HG03097 (cell line): ENCODE results near the gene NPHP4.

ENCODE experiments used
- ATAC-seq: cut with Tn5 transposase; IDR thresholded peaks from one replicate; pipeline ENCODE4 v1.9.1; 2021; ENCODE audit not compliant: unreplicated experiment, low FRiP score

The NPHP4 gene

DNA sequence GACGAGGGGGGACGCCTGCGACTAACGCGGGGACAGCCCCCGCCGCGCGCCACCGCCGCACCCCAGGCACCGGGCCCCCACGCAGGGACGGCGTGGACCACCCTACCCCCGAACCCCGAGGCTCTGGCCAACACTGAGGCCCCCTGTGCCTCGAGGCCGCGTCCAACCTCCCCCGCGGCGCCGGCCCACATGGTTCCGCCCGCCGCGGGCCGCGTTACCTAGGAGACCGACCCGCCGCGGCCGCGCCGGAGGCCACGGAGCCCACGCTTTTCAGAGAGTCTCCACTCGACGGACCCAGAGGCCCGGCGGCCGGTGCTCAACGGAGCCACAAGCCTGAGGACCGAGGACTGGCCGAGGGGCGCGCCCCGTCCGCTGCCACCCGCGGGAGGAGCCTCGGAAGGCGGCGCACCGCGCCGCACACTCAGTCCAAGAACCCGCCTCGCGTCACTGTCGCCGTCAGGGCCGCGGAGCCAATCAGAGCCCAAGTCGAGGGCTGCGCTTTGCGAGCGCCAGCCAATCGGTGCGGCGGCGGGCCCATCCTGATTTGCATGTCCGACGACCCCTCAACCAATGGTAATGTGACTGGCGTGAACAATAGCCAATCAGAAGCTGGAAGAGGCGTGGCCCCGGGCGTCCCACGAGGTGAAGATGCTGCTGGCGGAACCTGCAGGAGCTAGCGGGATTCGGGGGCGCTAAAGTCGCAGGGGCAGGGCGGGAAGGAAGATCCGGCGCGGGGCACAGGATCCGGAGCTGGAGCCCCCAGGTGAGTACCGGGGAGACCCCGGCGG is at the start of gene NPHP4:
NPHP4 (minus strand) TSS at position 400 of the 788 bp plus-strand sequence. CDS start 6,136 bp downstream, outside the sequence.
- peak; percentile 76 for ATAC-seq

DNA sequence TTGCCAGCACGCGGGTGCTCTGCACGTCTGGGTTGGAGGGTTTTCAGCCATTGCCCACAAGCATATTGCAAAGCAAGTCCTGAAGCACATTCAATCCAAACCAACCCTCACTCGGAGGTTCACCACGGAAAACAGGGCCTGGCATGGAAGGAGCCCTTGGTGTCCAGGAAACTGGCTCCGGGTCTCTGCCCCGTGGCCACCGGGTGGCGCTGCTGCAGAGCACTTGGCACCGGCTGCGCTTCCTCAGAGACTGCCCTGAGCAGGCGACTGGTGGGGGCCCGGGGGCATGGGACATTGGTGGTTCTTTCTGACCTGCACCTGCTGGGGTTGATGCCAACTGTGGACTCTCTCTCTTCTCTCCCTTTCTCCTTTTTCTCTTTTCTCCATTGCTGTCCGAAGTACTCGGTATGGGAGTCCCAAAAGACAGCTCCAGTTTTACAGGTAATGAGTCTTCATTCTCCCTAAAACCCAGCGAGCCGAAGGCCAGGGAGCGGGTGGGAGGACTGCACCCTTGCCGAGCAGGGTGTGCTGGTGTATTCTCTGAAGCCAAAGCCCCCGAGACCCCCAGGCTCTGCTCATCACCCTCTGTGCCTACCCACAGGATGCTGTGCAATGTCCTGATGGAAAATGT is 49.3 kb upstream of the NPHP4 start:
- ATAC-seq = no peak

DNA sequence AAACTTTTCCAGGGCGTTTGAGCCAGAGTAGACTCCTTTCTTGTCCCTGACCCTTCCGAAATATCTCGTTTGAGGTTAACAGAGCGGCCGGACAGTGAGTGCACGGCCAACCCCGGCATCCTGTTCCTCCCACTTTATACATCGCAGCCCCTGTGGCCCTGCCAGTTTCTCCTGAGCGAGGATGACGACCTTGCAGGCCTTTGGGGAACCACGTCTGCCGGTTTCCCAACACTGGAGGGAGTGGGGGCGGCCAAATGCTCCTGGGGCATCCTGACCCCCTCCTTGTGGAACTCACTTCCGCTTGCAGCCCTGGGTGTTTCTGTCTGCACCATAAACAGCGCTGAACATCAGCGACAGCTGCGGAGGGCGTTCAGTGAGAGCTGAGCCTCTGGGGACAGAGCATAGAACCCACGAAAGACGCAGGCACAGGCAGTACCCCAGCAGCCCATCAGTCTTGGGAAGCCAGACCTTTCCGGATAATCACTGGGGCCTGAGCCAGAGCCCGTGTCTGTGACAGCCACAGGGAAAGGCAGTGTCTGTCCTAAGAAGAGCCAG is 48.7 kb upstream of the NPHP4 start:
- ATAC-seq = no peak

DNA sequence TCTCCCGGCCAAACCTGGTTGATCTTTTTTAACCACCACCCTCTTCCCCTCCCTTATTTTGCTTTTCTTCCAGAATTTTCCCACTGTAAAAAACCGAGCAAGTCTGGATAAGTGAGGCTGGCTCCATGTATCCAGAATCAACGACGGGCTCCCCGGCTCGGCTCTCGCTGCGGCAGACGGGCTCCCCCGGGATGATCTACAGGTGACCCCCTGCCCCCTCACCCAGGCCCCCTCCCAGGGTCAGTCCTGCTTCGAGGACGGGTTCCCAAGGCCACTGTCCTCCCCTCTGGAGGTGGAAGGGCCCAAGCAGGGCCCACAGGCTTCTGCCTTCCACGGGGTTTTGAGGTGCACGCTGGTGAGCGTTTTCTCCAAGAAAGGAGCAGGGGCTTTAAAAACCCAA is 48.2 kb upstream of the NPHP4 start:
- no peak for ATAC-seq

DNA sequence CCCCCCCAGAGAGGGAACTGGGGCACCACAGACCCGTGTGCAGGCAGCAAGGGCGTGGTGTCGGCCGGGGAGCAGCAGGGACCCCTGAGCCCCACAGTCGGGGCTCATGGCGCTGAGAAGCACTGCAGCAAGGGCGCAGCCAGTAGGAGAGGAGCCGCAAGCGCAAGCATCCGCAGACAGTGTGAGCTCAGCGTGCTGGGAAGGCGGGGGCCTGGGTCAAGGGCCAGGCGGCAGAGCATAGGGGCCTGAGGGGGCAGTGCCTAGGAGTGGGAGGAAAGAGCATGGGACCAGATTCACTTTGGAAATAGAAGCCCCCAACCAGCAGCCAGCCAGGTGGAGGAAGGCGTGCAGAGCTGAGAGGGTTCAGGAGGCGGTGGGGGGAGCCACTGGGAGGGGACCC is 46.8 kb upstream of the NPHP4 start:
- no peak for ATAC-seq

DNA sequence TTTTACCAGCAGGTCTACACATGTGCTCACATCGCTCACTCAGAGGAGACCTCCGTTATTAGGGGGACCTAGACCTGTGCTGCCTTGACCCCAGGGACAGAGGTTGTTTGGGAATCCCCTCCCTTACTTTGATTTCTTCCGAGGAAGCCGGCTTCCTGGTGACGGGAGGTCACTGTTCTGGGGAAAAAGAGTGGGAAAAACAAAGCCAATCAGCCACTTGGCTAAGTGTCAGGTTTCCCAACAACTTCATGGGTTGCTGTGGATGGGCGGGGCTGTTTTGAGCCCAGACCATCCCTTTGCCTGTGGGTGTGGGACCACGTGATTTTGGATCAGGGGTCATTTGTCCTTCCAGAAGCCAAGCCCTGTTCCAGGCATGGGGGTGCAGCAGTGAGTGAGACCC is 46.4 kb upstream of the NPHP4 start:
- no peak for ATAC-seq

DNA sequence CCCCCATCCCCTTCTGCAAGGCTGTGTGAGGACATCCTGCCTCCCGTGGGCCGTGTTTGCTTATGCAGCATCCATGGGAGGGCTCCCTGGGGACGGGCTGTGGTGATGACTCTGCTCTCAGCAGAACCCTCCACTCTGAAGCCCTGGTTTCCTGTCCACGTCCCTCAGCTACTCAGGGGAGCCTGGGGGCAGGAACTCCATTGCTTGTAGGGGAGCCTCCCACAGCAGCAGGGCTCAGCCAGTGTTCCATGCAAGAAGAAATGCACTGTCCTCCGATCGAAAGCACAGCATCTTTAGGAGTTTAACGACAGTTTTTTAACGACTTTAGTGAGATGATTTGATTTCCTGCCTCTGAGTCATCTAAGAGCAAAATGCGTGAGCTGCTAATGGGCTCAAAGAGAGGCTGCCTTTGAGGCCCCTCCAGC is 45.1 kb upstream of the NPHP4 start:
- peak; percentile 66 for ATAC-seq

DNA sequence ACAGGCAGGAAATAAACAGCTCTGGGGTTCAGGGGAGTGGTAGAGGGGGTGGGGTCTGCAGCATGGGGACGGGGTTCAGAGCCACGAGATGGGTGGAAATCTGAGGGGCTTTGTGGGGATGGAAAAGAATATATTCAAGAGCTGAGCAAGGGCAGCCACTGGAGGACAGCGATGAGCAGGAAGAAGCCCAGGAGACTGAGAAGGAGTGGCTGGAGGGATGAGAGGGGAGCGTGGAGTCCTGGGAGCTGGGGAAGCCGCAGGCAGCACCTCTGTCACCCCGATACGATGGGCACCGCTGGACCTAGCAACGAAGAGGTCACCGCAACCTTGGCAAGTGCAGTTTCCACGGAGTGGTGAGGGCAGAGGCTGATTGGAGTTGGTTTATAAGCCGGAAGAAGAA is 43.5 kb upstream of the NPHP4 start:
- no peak for ATAC-seq

DNA sequence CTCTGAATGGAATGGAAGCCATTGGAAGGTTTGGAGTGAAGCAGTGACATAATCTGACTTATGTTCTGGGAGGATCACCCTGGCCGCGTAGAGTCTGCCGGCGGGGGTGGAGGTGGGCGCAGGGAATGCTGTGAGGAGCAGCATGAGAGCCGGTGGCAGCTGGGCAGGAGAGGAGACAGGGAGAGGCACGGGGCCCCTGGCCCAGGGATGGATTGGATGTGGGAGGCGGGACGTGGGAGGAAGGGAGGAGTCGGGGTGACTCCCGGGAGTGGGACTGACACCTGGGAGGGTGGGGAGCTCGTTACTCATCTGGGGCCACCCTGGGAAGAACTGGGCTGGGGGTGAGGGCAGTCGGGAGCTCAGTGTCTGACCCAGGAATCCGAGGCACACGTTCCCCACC is 43.1 kb upstream of the NPHP4 start:
- no peak for ATAC-seq

DNA sequence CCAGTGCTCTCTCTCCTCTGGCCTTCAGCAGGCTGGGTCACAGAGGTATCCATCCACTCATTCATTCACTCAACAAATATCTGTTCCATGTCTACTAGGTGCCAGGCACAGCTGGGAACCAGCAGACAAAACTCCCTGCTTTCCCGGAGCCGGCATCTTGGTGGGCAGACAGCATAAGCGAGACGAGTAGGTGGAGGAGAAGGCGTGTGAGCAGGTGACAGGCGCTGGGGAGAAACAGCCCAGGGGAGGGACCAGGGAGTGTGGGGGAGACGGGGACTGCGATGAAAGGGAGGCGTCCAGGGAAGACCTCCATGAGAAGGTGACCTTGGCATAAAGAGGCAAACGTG is 42.5 kb upstream of the NPHP4 start:
- no peak for ATAC-seq

DNA sequence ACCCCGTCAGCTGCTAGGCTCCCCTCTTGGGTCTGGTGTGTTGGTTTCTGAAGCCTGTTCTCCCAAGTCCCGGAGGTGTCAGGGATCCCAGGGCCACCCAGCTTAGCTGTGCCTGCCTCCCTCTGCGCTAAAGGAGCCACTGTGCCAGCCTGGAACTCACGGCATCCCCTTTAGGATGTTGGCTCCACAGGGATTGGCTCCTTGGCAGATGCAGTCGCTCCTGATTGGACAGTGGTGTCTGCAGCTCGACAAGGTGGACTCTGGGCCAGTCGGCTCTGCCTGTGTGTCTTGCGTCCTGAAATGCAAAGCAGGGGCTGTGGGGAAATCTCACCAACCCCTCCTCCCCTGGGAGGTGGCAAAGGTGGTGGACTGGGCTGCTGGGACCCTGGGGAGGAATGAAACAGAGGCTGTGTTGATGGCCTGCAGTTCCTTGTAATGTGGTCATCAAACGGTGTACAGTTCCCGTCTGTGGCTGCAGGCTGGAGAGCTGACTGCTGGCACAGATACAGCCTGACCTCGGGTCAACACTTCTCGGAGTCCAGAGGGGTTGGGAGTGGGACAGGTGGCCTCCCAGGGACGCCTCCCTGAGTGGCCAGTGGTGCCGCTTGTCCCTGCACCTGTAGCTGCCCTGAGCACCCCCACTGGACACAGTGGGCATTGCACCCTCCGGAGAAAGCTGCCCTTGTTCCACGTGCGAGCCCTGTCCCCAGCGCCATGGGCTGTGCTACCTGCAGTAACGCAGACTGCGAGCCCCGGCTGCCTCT is 41.9 kb upstream of the NPHP4 start:
- ATAC-seq = no peak

DNA sequence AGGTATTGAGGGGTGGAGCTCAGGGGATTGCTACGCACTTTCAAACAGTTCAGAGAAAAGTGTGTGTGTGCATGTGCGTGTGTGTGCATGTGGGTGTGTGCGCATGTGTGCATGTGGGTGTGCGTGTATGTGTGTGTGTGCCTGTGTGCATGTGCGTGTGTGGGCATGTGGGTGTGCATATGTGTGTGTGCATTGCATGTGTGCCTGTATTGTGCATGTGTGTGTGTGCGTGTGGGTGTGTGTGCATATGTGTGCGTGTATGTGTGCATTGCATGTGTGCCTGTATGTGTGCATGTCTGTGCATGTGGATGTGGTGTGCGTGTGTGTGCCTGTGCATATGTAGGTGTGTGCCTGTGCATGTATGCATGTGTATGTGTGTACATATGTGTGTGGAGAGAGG is 40.9 kb upstream of the NPHP4 start:
- no peak for ATAC-seq

DNA sequence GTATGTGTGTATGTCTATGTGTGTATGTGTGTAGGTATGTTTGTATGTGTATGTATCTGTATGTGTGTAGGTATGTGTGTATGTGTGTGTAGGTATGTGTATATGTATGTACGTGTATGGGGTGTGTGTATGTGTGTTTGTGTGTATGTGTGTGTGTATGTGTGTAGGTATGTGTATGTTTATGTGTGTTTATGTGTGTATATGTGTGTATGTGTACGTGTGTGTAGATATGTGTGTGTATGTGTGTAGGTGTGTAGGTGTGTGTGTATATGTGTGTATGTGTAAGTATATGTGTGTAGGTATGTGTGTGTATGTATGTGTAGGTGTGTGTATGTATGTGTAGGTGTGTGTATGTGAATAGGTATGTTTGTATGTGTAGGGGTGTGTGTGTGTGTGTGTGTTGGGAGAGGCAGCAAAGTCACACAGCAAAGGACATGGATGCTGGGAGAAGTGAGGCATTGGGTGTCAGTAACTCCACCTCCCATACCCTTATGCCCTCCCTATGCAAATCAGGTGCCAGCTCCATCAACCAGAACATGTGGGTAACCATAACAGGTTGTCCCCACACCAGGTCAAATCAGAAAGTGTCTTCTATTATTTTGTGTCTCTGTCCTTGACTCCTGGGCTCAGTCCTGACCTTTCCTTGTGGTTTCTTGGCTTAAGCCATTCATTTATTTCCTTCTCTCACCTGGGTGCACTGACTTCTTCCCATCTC is 38.5 kb upstream of the NPHP4 start:
- no peak for ATAC-seq

DNA sequence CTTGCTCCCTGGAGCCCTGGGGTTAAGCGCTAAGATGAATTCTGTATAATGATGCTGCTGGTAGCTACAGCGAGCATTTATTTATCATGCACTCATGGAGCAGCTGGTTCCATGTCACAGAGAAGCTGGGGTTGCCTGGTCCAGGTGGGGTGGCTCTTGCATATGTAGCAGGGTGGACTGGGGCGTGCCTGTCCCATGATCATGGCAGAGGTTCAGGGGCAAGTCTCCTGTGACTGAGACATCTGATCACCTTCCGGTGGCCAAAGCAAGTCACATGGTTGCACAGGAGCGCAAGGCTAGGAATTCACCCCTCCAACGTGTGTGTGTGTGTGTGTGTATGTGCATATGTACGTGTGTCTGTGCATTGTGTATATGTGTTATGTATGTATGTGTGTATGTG is 37.9 kb upstream of the NPHP4 start:
- no peak for ATAC-seq

DNA sequence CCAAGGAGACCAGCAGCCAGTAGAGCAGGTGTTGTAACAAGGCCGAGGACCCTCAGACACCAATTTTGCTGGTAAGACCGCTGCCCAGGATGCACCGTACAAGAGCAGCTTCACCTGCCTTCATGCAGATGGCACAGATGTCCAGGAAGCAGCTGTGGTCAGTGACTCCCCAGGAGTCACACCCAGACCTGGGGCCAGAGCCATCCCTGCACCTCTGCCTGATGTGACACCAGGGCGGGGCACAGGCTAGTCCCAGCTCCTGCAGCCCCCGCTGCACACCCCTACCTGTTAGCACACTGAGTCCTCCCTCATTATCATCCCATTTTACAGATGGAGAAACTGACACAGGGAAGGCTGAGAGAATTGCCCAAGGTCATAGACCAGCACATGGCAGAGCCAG is 37.1 kb upstream of the NPHP4 start:
- no peak for ATAC-seq

DNA sequence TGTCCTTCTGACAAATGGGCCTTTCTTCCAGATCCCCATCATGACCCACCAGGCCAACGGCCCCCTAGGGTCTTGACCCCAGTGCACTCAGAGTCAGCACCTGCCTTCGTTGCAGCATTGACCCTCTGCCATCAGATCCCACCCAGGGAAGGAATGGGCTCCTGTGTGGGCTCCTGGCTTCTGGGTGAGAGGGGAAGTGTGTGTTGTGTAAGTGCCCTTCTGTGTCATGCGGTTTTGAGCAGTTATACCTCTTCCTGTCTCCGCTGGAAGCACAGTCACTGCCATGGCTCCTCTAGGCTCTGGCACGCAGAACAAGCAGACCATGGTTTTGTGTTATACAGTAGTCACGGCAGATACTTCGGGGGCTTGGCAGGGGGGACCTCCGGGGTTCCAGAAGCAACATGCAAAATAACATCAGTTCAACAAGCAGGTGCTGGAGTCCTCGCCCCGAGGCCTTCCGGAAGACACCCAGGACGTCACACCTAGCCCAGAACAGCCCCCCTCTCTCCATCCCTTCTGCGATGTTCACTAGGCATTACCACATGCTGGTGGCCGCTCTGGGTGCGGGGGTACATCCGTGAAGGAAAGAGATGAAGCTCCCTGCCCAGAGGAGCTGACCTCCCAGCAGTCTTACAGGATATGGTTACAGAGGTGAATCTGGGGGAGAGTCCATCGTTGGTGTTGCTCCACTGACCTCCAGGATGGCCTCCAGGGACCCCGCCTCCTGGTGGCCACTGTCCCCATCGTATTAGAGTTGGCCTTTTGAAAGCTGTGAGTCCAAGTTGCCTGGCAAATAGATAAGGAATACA is 36.0 kb upstream of the NPHP4 start:
- peak; percentile 28 for ATAC-seq

DNA sequence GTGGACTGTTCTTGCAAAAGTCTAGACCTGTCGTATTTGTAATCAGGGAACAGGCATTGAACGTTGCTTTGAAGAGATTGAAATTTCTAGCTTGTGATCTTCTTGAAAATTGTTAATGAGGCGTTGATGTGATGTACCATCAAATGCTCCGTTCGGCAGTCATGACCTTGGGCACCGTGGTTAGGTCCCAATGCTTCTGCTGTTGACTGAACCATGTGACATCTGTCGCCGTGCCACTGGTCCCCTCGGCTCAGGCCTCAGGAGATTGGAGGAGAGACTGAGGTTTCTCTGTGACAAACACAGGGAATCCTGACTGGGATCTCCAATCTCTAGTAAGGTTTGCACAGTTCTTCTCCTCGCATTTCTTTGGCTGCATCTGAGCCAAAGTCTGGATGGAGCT is 35.4 kb upstream of the NPHP4 start:
- ATAC-seq = no peak

DNA sequence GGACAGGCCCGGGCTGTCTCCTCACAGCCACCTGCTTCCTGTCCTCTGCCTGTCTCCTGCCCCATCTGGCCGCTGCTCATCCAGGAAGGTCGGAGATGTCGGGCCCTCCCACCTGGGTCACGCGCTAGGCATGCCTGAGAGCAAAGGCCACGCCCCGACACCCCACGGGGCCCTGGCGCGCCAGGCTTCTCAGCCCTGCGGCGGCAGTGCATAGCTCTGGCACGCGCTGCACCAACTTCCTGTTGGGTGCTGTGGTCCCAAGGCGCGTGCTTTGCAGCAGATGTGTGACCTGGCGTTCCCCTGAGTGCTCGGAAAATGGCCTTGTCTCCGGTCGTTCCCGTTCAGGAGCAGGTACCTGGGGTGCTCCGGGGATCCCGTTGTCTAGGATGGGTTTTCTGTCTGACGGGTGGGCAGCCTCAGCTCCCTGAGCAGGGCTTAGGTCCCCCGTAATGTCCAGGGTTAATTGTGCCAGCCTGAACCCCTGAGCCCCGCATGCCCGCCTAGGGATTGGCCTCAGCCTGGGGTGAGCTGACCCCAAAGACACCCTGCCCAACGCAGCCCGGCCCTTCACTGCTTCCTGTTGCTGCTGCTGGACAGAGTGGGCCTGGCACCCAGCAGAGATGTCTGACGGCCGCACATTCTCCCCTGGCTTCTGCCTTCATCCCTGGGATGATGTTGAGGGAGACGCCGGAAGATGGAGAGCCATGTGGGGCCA is 34.0 kb upstream of the NPHP4 start:
- peak; percentile 76 for ATAC-seq
